WTC11 (cell line): ENCODE results near the gene RPS6KB2. TPM values are rescaled to one million over a fixed set of nuclear protein-coding genes. Genes with fewer than 3 reads are reported as not detected.
A peak's percentile ranks its signal among the peaks of the same experiment; 100 is the strongest.

Experiments used
- ATAC-seq: fragments of 200-7000 bp; cut with Tn5 transposase; 2 replicates; pipeline ENCODE4 v1.10.0; 2021; ENCODE audit warnings: mild to moderate bottlenecking, moderate library complexity
- CTCF ChIA-PET: fragments of 300-600 bp; sonication (Branson Sonifier 250); formaldehyde crosslinking; loops from one replicate; lab custom pipeline; 2021; ENCODE audit warnings: antibody characterized with exemption; lab: Charles Lee
- POLR2A ChIA-PET: fragments of 350-600 bp; sonication (Branson Sonifier 250); formaldehyde crosslinking; loops from one replicate; lab custom pipeline; 2021; ENCODE audit warnings: antibody characterized with exemption; lab: Charles Lee
- DNase-seq: peaks from one replicate; pipeline ENCODE4 v3.0.0; 2021; ENCODE audit warnings: low spot score
- H3K27ac Mint-ChIP-seq: 2 replicates; pipeline ENCODE4 v1.8.0; 2021; ENCODE audit warnings: mixed read lengths
- H3K27me3 Mint-ChIP-seq: 2 replicates; pipeline ENCODE4 v1.8.0; 2021; ENCODE audit warnings: low read depth, mild to moderate bottlenecking, moderate library complexity, mixed read lengths
- H3K36me3 Mint-ChIP-seq: 2 replicates; pipeline ENCODE4 v1.8.0; 2021; ENCODE audit warnings: mixed read lengths
- H3K4me1 Mint-ChIP-seq: 2 replicates; pipeline ENCODE4 v1.8.0; 2022; ENCODE audit warnings: mixed read lengths
- H3K4me3 Mint-ChIP-seq: 2 replicates; pipeline ENCODE4 v1.8.0; 2021; ENCODE audit warnings: mild to moderate bottlenecking, moderate library complexity, mixed read lengths
- H3K9me3 Mint-ChIP-seq: 2 replicates; pipeline ENCODE4 v1.8.0; 2021; ENCODE audit warnings: mixed read lengths
- ATF1 ChIP-seq: sonication (generic); formaldehyde crosslinking; IDR thresholded peaks from 2 replicates; pipeline ENCODE4 v1.8.1; 2023; ENCODE audit warnings: mild to moderate bottlenecking, moderate library complexity, missing genetic modification reagents
- CDX4 ChIP-seq: fragments of 250-450 bp; sonication (Bioruptor Pico); IDR thresholded peaks from 2 replicates; pipeline ENCODE4 v1.9.0; 2021; ENCODE audit warnings: moderate library complexity, mild to moderate bottlenecking, inconsistent platforms, borderline replicate concordance
- CREB1 ChIP-seq: sonication (generic); formaldehyde crosslinking; IDR thresholded peaks from 2 replicates; pipeline ENCODE4 v1.8.0; 2023; ENCODE audit warnings: mild to moderate bottlenecking, missing genetic modification reagents
- CREM ChIP-seq: sonication (generic); formaldehyde crosslinking; IDR thresholded peaks from 2 replicates; pipeline ENCODE4 v1.8.1; 2022; ENCODE audit warnings: mild to moderate bottlenecking, missing genetic modification reagents, moderate library complexity
- EMX1 ChIP-seq: fragments of 250-450 bp; sonication (Bioruptor Pico); IDR thresholded peaks from 2 replicates; pipeline ENCODE4 v1.8.0; 2021; ENCODE audit warnings: mild to moderate bottlenecking
- FOXP4 ChIP-seq: sonication (generic); formaldehyde crosslinking; IDR thresholded peaks from 2 replicates; pipeline ENCODE4 v1.8.0; 2022; ENCODE audit warnings: mild to moderate bottlenecking, missing genetic modification reagents
- HMGA2 ChIP-seq: fragments of 250-450 bp; sonication (Bioruptor Pico); IDR thresholded peaks from 2 replicates; pipeline ENCODE4 v1.4.0; 2021; ENCODE audit warnings: mild to moderate bottlenecking, moderate library complexity
- NFE2L1 ChIP-seq: sonication (generic); formaldehyde crosslinking; IDR thresholded peaks from 2 replicates; pipeline ENCODE4 v1.8.1; 2023; ENCODE audit warnings: missing genetic modification reagents
- NR3C1 ChIP-seq: sonication (generic); formaldehyde crosslinking; conservative IDR thresholded peaks from 2 replicates; pipeline ENCODE4 v1.8.1; 2023; ENCODE audit warnings: low read depth, mild to moderate bottlenecking, missing genetic modification reagents
- OVOL2 ChIP-seq: fragments of 250-450 bp; sonication (Bioruptor Pico); IDR thresholded peaks from 2 replicates; pipeline ENCODE4 v1.9.0; 2021; ENCODE audit warnings: mild to moderate bottlenecking, borderline replicate concordance
- SMAD3 ChIP-seq: sonication (generic); formaldehyde crosslinking; IDR thresholded peaks from 2 replicates; pipeline ENCODE4 v1.8.0; 2022; ENCODE audit warnings: missing genetic modification reagents, mild to moderate bottlenecking, borderline replicate concordance
- TEAD4 ChIP-seq: sonication (generic); formaldehyde crosslinking; IDR thresholded peaks from 2 replicates; pipeline ENCODE4 v1.8.0; 2022; ENCODE audit warnings: mild to moderate bottlenecking, missing genetic modification reagents
- ZMAT4 ChIP-seq: fragments of 250-450 bp; sonication (Bioruptor Pico); IDR thresholded peaks from 2 replicates; pipeline ENCODE4 v1.9.0; 2021; ENCODE audit warnings: mild to moderate bottlenecking
- ZNF121 ChIP-seq: sonication (generic); formaldehyde crosslinking; IDR thresholded peaks from 2 replicates; pipeline ENCODE4 v1.8.0; 2023; ENCODE audit warnings: missing genetic modification reagents
- ZNF138 ChIP-seq: sonication (generic); formaldehyde crosslinking; conservative IDR thresholded peaks from 2 replicates; pipeline ENCODE4 v1.8.1; 2022; ENCODE audit warnings: mild to moderate bottlenecking, moderate library complexity, missing genetic modification reagents
- ZNF263 ChIP-seq: sonication (generic); formaldehyde crosslinking; IDR thresholded peaks from 2 replicates; pipeline ENCODE4 v1.8.1; 2022; ENCODE audit warnings: low read depth, mild to moderate bottlenecking, moderate library complexity, missing genetic modification reagents
- ZNF396 ChIP-seq: fragments of 250-450 bp; sonication (Bioruptor Pico); IDR thresholded peaks from 2 replicates; pipeline ENCODE4 v1.8.0; 2021; ENCODE audit warnings: mild to moderate bottlenecking, moderate library complexity, borderline replicate concordance
- ZNF416 ChIP-seq: fragments of 250-450 bp; sonication (Bioruptor Pico); IDR thresholded peaks from 2 replicates; pipeline ENCODE4 v1.9.0; 2021; ENCODE audit warnings: mild to moderate bottlenecking, inconsistent platforms
- total RNA-seq: library from RNA; stranded (reverse); gene quantifications from 3 replicates; pipeline ENCODE4 v1.2.3, GENCODE V29; 2021
- TF ChIP-seq, protein P1 (sequence below): sonication (generic); formaldehyde crosslinking; IDR thresholded peaks from 2 replicates; pipeline ENCODE4 v1.8.1; 2023; ENCODE audit warnings: mild to moderate bottlenecking, missing genetic modification reagents, moderate library complexity
- TF ChIP-seq, protein P2 (sequence below): sonication (generic); formaldehyde crosslinking; IDR thresholded peaks from 2 replicates; pipeline ENCODE4 v1.8.0; 2023; ENCODE audit warnings: missing genetic modification reagents
- TF ChIP-seq, protein P3 (sequence below): sonication (generic); formaldehyde crosslinking; conservative IDR thresholded peaks from 2 replicates; pipeline ENCODE4 v1.8.1; 2023; ENCODE audit warnings: mild to moderate bottlenecking, low read depth, missing genetic modification reagents, moderate library complexity

RPS6KB2 gene
- total RNA-seq, 1 experiment from 2014 or later: 54.7 TPM

DNA sequence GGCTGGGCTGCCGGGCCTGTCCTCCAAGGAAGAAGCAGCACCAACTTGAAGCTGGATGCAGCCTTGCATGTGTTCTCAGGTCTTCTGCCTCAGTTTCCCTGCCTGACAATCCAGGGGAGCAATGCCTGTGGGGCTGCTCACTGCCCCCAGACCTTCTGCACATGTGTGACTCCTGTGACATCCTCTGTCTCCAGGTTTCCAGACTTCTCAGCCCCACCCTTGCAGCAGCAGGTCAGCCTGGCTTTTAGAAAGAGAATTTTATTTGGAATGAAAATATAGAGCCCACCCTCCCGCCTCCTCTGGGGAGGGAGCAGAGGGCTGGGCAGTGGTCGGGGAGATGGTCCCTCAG, 9.5 kb downstream of the RPS6KB2 start:
- Mint-ChIP-seq H3K27me3 (no peaks in the 10 kb centered on the region), H3K4me1 (peaks cover 16% of the 10 kb centered on the region)
- POLR2A ChIA-PET: interaction anchor here (0.7 to 2.2 kb wide), 5 partner anchors 31 to 47 kb away, joined by 3 to 7 read pairs (median 4); partner anchors contain the start of genes PPP1CA and RAD9A
- TF ChIP-seq ZMAT4: no peak
- TF ChIP-seq NFE2L1 (CRISPR knock-in tag): no peak
- TF ChIP-seq, protein P1, sequence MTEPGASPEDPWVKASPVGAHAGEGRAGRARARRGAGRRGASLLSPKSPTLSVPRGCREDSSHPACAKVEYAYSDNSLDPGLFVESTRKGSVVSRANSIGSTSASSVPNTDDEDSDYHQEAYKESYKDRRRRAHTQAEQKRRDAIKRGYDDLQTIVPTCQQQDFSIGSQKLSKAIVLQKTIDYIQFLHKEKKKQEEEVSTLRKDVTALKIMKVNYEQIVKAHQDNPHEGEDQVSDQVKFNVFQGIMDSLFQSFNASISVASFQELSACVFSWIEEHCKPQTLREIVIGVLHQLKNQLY: no peak
- TF ChIP-seq, all 79 proteins: peak for 0
- CTCF ChIA-PET: interaction anchor here (0.6 to 4.2 kb wide), 4 partner anchors 10 to 48 kb away, joined by 3 to 31 read pairs (median 4); partner anchors contain the start of genes PPP1CA and RPS6KB2
- Mint-ChIP-seq H3K4me3 (no peak overlapping the region), H3K27ac (no peak overlapping the region; the same call in 1 of the 2 replicates), H3K36me3 (no peaks in the 10 kb centered on the region), H3K9me3 (no peaks in the 10 kb centered on the region)
- ATAC-seq (no peak), DNase-seq (no peak)

DNA sequence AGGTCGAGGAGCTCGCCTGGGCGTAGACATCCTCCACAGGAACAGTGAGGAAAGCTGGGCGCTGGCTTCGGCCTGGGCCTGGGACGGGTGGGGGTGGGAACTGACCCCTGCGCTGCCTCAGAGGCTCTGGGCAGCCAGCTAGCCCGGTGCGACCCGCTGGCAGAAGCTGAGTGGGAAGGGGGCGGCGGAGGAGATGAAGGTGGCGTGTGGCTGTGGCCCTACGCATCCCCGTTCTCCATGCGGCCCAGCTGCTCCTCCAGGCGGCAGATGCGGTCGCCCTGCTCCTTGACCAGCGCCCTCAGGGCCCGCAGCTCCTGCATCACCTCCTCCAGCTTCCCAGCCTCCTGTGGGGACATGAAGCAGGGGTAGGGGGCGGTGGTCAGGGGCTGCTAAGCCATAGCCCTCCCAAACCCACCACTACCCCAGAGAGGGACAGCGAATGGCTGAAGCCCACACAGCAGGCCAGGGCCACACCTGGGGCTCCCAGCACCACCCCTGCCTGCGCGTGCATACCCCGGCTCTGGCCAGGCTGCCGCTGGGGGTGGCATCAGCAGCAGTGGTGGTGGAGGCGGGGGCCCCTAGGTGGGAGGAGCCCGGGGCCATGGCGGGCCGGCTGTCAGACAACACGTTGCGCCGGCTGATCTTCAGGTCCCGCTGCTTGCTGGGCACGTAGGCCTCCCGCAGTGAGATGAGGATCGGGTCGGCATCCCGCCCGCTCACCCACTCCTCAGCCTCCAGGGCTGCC, 10.0 kb downstream of the RPS6KB2 start:
- Mint-ChIP-seq H3K4me1 (peaks cover 16% of the 10 kb centered on the region), H3K27me3 (no peaks in the 10 kb centered on the region), H3K9me3 (no peaks in the 10 kb centered on the region), H3K4me3 (no peak overlapping the region), H3K36me3 (no peaks in the 10 kb centered on the region), H3K27ac (no peak overlapping the region; the same call in 1 of the 2 replicates)
- TF ChIP-seq ZNF263 (CRISPR knock-in tag) (0 out of 2 replicates have a peak, but pooled peaks have one; percentile 26), CDX4 (CRISPR knock-in tag) (no peak), SMAD3 (CRISPR knock-in tag) (no peak), ZNF121 (CRISPR knock-in tag) (no peak), OVOL2 (CRISPR knock-in tag) (no peak)
- TF ChIP-seq, protein P2, sequence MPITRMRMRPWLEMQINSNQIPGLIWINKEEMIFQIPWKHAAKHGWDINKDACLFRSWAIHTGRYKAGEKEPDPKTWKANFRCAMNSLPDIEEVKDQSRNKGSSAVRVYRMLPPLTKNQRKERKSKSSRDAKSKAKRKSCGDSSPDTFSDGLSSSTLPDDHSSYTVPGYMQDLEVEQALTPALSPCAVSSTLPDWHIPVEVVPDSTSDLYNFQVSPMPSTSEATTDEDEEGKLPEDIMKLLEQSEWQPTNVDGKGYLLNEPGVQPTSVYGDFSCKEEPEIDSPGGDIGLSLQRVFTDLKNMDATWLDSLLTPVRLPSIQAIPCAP (CRISPR knock-in tag): no peak
- CTCF ChIA-PET: interaction anchor here (0.6 to 4.2 kb wide), 4 partner anchors 8 to 37 kb away, joined by 3 to 31 read pairs (median 4); partner anchors contain the start of genes PPP1CA and RPS6KB2
- POLR2A ChIA-PET: interaction anchor here (0.6 to 2.2 kb wide), 6 partner anchors 24 to 46 kb away, joined by 3 to 7 read pairs (median 4); partner anchors contain the start of genes PPP1CA and RAD9A
- ATAC-seq (no peak), DNase-seq (no peak)

- Mint-ChIP-seq H3K27me3 (no peaks in the 10 kb centered on the region), H3K36me3 (no peaks in the 10 kb centered on the region), H3K27ac (peak overlapping the region; percentile 77; the same call in 1 of the 2 replicates), H3K9me3 (no peaks in the 10 kb centered on the region), H3K4me3 (no peak overlapping the region), H3K4me1 (peaks cover 16% of the 10 kb centered on the region)
- ATAC-seq (peak; percentile 7), DNase-seq (peak; percentile 55)
- ChIA-PET POLR2A (interaction anchor here (1.6 to 1.7 kb wide), 2 partner anchors 38 to 48 kb away, joined by 4 to 6 read pairs; partner anchors contain the start of genes PPP1CA and RAD9A), CTCF (interaction anchor here (0.9 to 4.2 kb wide), 5 partner anchors 10 to 43 kb away, joined by 3 to 31 read pairs (median 4); partner anchors contain the start of genes GPR152 and PPP1CA)
- TF ChIP-seq CDX4 (CRISPR knock-in tag): no peak
- no peak for TF ChIP-seq ZNF138 (CRISPR knock-in tag)
- TF ChIP-seq ZNF416 (CRISPR knock-in tag): no peak
- TF ChIP-seq CREB1: no peak
- no peak for TF ChIP-seq ATF1 (CRISPR knock-in tag)
- TF ChIP-seq TEAD4 (CRISPR knock-in tag): no peak
- no peak for TF ChIP-seq HMGA2 (CRISPR knock-in tag)
- TF ChIP-seq EMX1: no peak
- TF ChIP-seq CREM (CRISPR knock-in tag): no peak
- TF ChIP-seq, protein P3, sequence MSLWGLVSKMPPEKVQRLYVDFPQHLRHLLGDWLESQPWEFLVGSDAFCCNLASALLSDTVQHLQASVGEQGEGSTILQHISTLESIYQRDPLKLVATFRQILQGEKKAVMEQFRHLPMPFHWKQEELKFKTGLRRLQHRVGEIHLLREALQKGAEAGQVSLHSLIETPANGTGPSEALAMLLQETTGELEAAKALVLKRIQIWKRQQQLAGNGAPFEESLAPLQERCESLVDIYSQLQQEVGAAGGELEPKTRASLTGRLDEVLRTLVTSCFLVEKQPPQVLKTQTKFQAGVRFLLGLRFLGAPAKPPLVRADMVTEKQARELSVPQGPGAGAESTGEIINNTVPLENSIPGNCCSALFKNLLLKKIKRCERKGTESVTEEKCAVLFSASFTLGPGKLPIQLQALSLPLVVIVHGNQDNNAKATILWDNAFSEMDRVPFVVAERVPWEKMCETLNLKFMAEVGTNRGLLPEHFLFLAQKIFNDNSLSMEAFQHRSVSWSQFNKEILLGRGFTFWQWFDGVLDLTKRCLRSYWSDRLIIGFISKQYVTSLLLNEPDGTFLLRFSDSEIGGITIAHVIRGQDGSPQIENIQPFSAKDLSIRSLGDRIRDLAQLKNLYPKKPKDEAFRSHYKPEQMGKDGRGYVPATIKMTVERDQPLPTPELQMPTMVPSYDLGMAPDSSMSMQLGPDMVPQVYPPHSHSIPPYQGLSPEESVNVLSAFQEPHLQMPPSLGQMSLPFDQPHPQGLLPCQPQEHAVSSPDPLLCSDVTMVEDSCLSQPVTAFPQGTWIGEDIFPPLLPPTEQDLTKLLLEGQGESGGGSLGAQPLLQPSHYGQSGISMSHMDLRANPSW (CRISPR knock-in tag): no peak
- TF ChIP-seq ZNF396 (CRISPR knock-in tag): no peak
- no peak for TF ChIP-seq NR3C1 (CRISPR knock-in tag)
- no peak for TF ChIP-seq FOXP4 (CRISPR knock-in tag)
Observed at GRCh38 chr11:67439321-67440228, 11.3 kb downstream of the RPS6KB2 start.
